Measurements from ENCODE around the gene GAS5. TPM values are rescaled to one million over a fixed set of nuclear protein-coding genes. Genes with fewer than 3 reads are reported as not detected.
A peak's percentile ranks its signal among the peaks of the same experiment; 100 is the strongest.

Gene GAS5
- total RNA-seq, 1 donor from 2014 or later = 352 TPM

GRCh38 chr1:173870252-173871075 lies 2.7 kb upstream of the GAS5 start:
- DNase-seq (ENCODE audit: low spot score, unreplicated experiment) = no peak
- Mint-ChIP-seq H3K27ac (peak overlapping the region; percentile 3), H3K27me3 (no peaks in the 10 kb centered on the region), H3K4me3 (ENCODE audit: low read depth) (no peak overlapping the region), H3K36me3 (ENCODE audit: insufficient read depth) (peaks cover 29% of the 10 kb centered on the region), H3K4me1 (ENCODE audit: low read depth) (peaks cover 25% of the 10 kb centered on the region), H3K9me3 (ENCODE audit: low read depth) (no peaks in the 10 kb centered on the region)
- TF ChIP-seq, protein P1, sequence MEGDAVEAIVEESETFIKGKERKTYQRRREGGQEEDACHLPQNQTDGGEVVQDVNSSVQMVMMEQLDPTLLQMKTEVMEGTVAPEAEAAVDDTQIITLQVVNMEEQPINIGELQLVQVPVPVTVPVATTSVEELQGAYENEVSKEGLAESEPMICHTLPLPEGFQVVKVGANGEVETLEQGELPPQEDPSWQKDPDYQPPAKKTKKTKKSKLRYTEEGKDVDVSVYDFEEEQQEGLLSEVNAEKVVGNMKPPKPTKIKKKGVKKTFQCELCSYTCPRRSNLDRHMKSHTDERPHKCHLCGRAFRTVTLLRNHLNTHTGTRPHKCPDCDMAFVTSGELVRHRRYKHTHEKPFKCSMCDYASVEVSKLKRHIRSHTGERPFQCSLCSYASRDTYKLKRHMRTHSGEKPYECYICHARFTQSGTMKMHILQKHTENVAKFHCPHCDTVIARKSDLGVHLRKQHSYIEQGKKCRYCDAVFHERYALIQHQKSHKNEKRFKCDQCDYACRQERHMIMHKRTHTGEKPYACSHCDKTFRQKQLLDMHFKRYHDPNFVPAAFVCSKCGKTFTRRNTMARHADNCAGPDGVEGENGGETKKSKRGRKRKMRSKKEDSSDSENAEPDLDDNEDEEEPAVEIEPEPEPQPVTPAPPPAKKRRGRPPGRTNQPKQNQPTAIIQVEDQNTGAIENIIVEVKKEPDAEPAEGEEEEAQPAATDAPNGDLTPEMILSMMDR (IDR thresholded peaks at IDR 0.05; ENCODE audit: unreplicated experiment) = no peak

- peaks cover 35% of the 10 kb centered on the region for H3K4me1 Mint-ChIP-seq (ENCODE audit: low read depth)
- no peak for DNase-seq (ENCODE audit: low spot score, unreplicated experiment)
- no peaks in the 10 kb centered on the region for H3K9me3 Mint-ChIP-seq (ENCODE audit: low read depth)
- peak overlapping the region; percentile 99 for H3K4me3 Mint-ChIP-seq (ENCODE audit: low read depth)
- H3K36me3 Mint-ChIP-seq (ENCODE audit: insufficient read depth) = peaks cover 39% of the 10 kb centered on the region
- H3K27me3 Mint-ChIP-seq = no peaks in the 10 kb centered on the region
- H3K27ac Mint-ChIP-seq = peak overlapping the region; percentile 100
- TF ChIP-seq, protein P1 (IDR thresholded peaks at IDR 0.05; ENCODE audit: unreplicated experiment) = no peak
Measured at GRCh38 chr1:173869021-173869359, 1.2 kb upstream of the GAS5 start.

DNA sequence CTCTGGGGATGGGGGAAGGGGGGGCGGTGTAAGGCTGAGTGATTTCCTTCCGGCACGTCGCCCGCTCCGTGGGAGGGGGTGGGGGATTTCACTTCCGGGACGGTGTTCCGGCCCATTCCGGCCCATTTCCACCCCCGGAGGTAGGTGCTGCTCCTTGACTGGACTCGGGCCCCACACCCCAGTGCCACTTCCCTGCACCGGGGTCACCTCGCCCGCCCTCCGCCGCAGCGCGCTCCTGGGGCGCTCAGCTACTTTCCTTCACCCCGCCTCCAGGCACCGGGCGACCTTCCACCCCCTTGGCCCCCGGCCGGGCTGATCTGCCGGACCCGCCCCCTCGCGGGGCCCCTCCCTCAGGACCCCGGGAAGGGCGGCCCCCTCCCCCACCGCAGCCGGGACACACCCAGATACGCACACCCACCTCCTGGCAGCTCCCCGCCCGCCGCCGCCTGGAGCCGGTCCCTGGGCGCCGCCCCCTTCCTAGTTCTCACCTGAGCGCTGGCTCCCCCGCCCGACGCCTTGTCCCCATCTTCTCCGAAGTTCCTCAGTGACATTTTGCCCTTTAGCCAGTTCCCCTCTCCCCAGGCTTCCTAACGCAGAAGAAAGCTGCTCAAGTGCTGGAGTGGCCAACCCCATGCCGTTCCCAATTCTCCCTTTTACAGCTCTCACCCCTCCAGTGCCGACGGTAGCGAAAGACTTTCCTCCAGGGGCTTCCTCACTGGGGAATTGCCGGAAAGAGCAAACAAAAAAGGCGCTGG lies 654 bp upstream of the GAS5 start, which contains the start of gene ZBTB37:
Gene ZBTB37, plus strand, starts transcription at position 115 of the 755 bp plus-strand sequence. CDS start 1,846 bp downstream, outside the sequence.
- Mint-ChIP-seq H3K4me1 (ENCODE audit: low read depth) (peaks cover 37% of the 10 kb centered on the region), H3K27me3 (no peaks in the 10 kb centered on the region), H3K4me3 (ENCODE audit: low read depth) (peak within 1 kb of the TSS; percentile 99), H3K9me3 (ENCODE audit: low read depth) (no peaks in the 10 kb centered on the region), H3K27ac (peak within 1 kb of the TSS; percentile 100), H3K36me3 (ENCODE audit: insufficient read depth) (peaks cover 40% of the 10 kb centered on the region)
- DNase-seq (ENCODE audit: low spot score, unreplicated experiment) = peak; percentile 97
- TF ChIP-seq, protein P1 (IDR thresholded peaks at IDR 0.05; ENCODE audit: unreplicated experiment) = no peak

DNA sequence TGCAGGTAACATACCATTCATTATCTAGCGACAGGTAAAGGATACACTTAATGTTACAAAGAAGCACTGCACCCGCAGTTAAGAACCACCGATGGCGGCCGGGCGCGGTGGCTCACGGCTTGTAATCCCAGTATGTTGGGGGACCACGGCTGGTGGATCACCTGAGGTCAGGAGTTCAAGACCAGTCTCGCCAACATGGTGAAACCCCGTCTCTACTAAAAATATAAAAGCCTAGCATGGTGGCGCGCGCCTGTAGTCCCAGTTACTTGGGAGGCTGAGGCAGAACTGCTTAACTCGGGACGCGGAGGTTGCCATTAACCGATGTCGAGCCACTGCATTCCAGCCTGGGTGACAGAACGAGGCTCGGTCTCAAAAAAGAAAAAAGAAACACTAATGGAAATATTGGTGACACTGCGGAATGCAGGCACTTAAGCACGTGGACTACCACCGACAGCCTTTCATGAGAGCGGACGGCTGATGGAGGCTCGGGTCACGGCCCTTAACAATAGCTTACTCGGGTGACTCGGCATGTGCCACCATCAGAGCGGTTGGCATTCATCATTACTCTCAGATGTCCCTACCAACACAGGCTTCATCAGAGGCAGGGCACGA lies 542 bp downstream of the GAS5 start:
- DNase-seq (ENCODE audit: low spot score, unreplicated experiment) = no peak
- Mint-ChIP-seq H3K9me3 (ENCODE audit: low read depth) (no peaks in the 10 kb centered on the region), H3K36me3 (ENCODE audit: insufficient read depth) (peaks cover 40% of the 10 kb centered on the region), H3K27me3 (no peaks in the 10 kb centered on the region), H3K27ac (peak overlapping the region; percentile 100), H3K4me1 (ENCODE audit: low read depth) (peaks cover 35% of the 10 kb centered on the region), H3K4me3 (ENCODE audit: low read depth) (peak overlapping the region; percentile 99)
- TF ChIP-seq, protein P1 (IDR thresholded peaks at IDR 0.05; ENCODE audit: unreplicated experiment) = no peak
